GM18873 (cell line): Measurements from ENCODE around the gene MMRN2.
"Not testable (repeated sequence)": the region's sequence is repeated elsewhere in the genome, so short reads cannot be mapped to it uniquely, and the experiment has no call there.

Experiments used
- ATAC-seq: cut with Tn5 transposase; IDR thresholded peaks from one replicate; pipeline ENCODE4 v1.9.1; 2021; ENCODE audit warnings: mild to moderate bottlenecking, moderate library complexity, moderate number of reproducible peaks; ENCODE audit not compliant: unreplicated experiment, low FRiP score

MMRN2 gene

GRCh38 chr10:86957471-86958115 is at the start of gene MMRN2:
TSS of gene MMRN2 (minus strand) at chr10:86957615. CDS start at chr10:86957541, 74 bp downstream.
- ATAC-seq, result no peak

GRCh38 chr10:87007124-87007523 is 49.7 kb upstream of the MMRN2 start:
- not testable (repeated sequence) for ATAC-seq

GRCh38 chr10:87000491-87000890 is 43.1 kb upstream of the MMRN2 start:
- ATAC-seq, result no peak

GRCh38 chr10:86999802-87000403 is 42.5 kb upstream of the MMRN2 start:
- not testable (repeated sequence) for ATAC-seq

GRCh38 chr10:86992929-86993328 is 35.5 kb upstream of the MMRN2 start:
- no peak for ATAC-seq

GRCh38 chr10:86992456-86992855 is 35.0 kb upstream of the MMRN2 start:
- no peak for ATAC-seq

- ATAC-seq, result not testable (repeated sequence)
These were observed 33.9 kb upstream of the MMRN2 start for GRCh38 chr10:86991362-86991761.

- no peak for ATAC-seq
These were observed 31.1 kb upstream of the MMRN2 start for GRCh38 chr10:86988520-86988919.

- ATAC-seq, result not testable (repeated sequence)
These were observed 27.1 kb upstream of the MMRN2 start for GRCh38 chr10:86984498-86984897.

GRCh38 chr10:86981716-86982115 is 24.3 kb upstream of the MMRN2 start:
- no peak for ATAC-seq

GRCh38 chr10:86981020-86981419 is 23.6 kb upstream of the MMRN2 start:
- not testable (repeated sequence) for ATAC-seq

- ATAC-seq, result no peak
These were observed 22.6 kb upstream of the MMRN2 start for GRCh38 chr10:86979977-86980448.

- no peak for ATAC-seq
These were observed 21.9 kb upstream of the MMRN2 start for GRCh38 chr10:86979296-86979818.

- ATAC-seq, result not testable (repeated sequence)
These were observed 21.0 kb upstream of the MMRN2 start for GRCh38 chr10:86978457-86978856.

- no peak for ATAC-seq
These were observed 19.1 kb upstream of the MMRN2 start for GRCh38 chr10:86976362-86977056.

GRCh38 chr10:86974484-86974883 is 17.1 kb upstream of the MMRN2 start:
- ATAC-seq, result no peak

- ATAC-seq, result no peak
These were observed 15.4 kb upstream of the MMRN2 start for GRCh38 chr10:86972613-86973380.

GRCh38 chr10:86971232-86971991 is 14.0 kb upstream of the MMRN2 start:
- peak; percentile 49 for ATAC-seq

- no peak for ATAC-seq
These were observed 13.5 kb upstream of the MMRN2 start for GRCh38 chr10:86970982-86971231.
